GM21723 (cell line): ENCODE data around the gene CHCHD3.

Experiments
- ATAC-seq: cut with Tn5 transposase; IDR thresholded peaks from one replicate; pipeline ENCODE4 v1.9.1; 2021; ENCODE audit warnings: mild to moderate bottlenecking, moderate library complexity; ENCODE audit not compliant: unreplicated experiment

Gene CHCHD3

GRCh38 chr7:133048589-133048988, 33.3 kb downstream of the CHCHD3 start:
- ATAC-seq = no peak

GRCh38 chr7:133047321-133047720, 34.6 kb downstream of the CHCHD3 start:
- no peak for ATAC-seq

GRCh38 chr7:133044722-133045473, 37.0 kb downstream of the CHCHD3 start:
- no peak for ATAC-seq

GRCh38 chr7:133040674-133041073, 41.2 kb downstream of the CHCHD3 start:
- no peak for ATAC-seq

GRCh38 chr7:133040178-133040577, 41.7 kb downstream of the CHCHD3 start:
- ATAC-seq = no peak

GRCh38 chr7:133039614-133040013, 42.3 kb downstream of the CHCHD3 start:
- ATAC-seq = no peak

- no peak for ATAC-seq
These were observed 45.6 kb downstream of the CHCHD3 start for GRCh38 chr7:133036289-133036688.

- peak; percentile 89 for ATAC-seq
These were observed 46.6 kb downstream of the CHCHD3 start for GRCh38 chr7:133035240-133035639.

- no peak for ATAC-seq
These were observed 51.5 kb downstream of the CHCHD3 start for GRCh38 chr7:133030346-133030745.

GRCh38 chr7:133029463-133029862, 52.4 kb downstream of the CHCHD3 start:
- no peak for ATAC-seq

- no peak for ATAC-seq
These were observed 54.5 kb downstream of the CHCHD3 start for GRCh38 chr7:133027397-133027796.

- ATAC-seq = no peak
These were observed 55.6 kb downstream of the CHCHD3 start for GRCh38 chr7:133026210-133026859.

GRCh38 chr7:133025056-133025455, 56.8 kb downstream of the CHCHD3 start:
- ATAC-seq = no peak

GRCh38 chr7:133024596-133024995, 57.3 kb downstream of the CHCHD3 start:
- no peak for ATAC-seq

- ATAC-seq = no peak
These were observed 58.4 kb downstream of the CHCHD3 start for GRCh38 chr7:133023370-133024071.

- no peak for ATAC-seq
These were observed 59.2 kb downstream of the CHCHD3 start for GRCh38 chr7:133022661-133023060.

- no peak for ATAC-seq
These were observed 60.7 kb downstream of the CHCHD3 start for GRCh38 chr7:133021196-133021595.

GRCh38 chr7:133020496-133020895, 61.4 kb downstream of the CHCHD3 start:
- ATAC-seq = no peak

GRCh38 chr7:133019590-133019989, 62.3 kb downstream of the CHCHD3 start:
- ATAC-seq = no peak

- ATAC-seq = no peak
These were observed 65.3 kb downstream of the CHCHD3 start for GRCh38 chr7:133016604-133017003.

GRCh38 chr7:133015888-133016287, 66.0 kb downstream of the CHCHD3 start:
- ATAC-seq = no peak

GRCh38 chr7:133011746-133012145, 70.1 kb downstream of the CHCHD3 start:
- no peak for ATAC-seq
